Right ventricle myocardium inferior (tissue), 1 donor: ENCODE results near the gene TRAIP. TPM values are rescaled to one million over a fixed set of nuclear protein-coding genes. Genes with fewer than 3 reads are reported as not detected.
"Not testable (repeated sequence)": the region's sequence is repeated elsewhere in the genome, so short reads cannot be mapped to it uniquely, and the experiment has no call there.

Experiments
- ATAC-seq: fragments of 200-7000 bp; cut with Tn5 transposase; one replicate; pipeline ENCODE4 v1.9.1; 2020; ENCODE audit warnings: mild to moderate bottlenecking, moderate library complexity
- DNase-seq: peaks from one replicate; pipeline ENCODE4 v3.0.0; 2021; ENCODE audit errors: missing footprints
- intact Hi-C: fragments of 100-400 bp; cut with DNase I; formaldehyde crosslinking; loops from one replicate; pipeline ENCODE4 v1.11.0; 2022
- total RNA-seq: library from RNA; stranded (reverse); fragmentation: NEBNext Ultra II Directional; extraction: Animal tissue kit (Norgen Biotek cat#: 25700); gene quantifications from one replicate; pipeline ENCODE4 v1.2.1, GENCODE V29; 2021
- donor health status: DM: no; HTN: yes; CAD: no; lungs with severe emphysema.

The TRAIP gene
- total RNA-seq, 1 donor from 2014 or later: 2.5 TPM

- no peak for DNase-seq
- no peak for ATAC-seq
- intact Hi-C loops: loop anchor here (5.0 kb wide), 1 partner anchor 286 kb away; the partner anchor contains the start of gene RBM5
These were observed 55.2 kb downstream of the TRAIP start for GRCh38 chr3:49801160-49801559.

- ATAC-seq (no peak), DNase-seq (no peak)
- intact Hi-C loops: loop anchor here (5.0 kb wide), 1 partner anchor 288 kb away; the partner anchor contains the start of gene RBM5
These were observed 56.6 kb downstream of the TRAIP start, which contains the start of gene CDHR4 for GRCh38 chr3:49799761-49800160. Gene CDHR4 (minus strand): TSS chr3:49799873. CDS start chr3:49799812, 61 bp downstream.

- no peak for ATAC-seq
- no peak for DNase-seq
- intact Hi-C loops: no loop called here
These were observed 57.3 kb downstream of the TRAIP start for GRCh38 chr3:49799105-49799504.

GRCh38 chr3:49794926-49795905, 61.1 kb downstream of the TRAIP start:
- no peak for DNase-seq
- intact Hi-C loops: no loop called here
- ATAC-seq: no peak

- intact Hi-C loops: no loop called here
- ATAC-seq: no peak
These were observed 61.9 kb downstream of the TRAIP start for GRCh38 chr3:49794431-49794830.

GRCh38 chr3:49793486-49794085, 62.8 kb downstream of the TRAIP start:
- ATAC-seq (no peak), DNase-seq (no peak)
- intact Hi-C loops: no loop called here

More at GRCh38 chr3:49794431-49794830, 61.9 kb downstream of the TRAIP start:
- no peak for DNase-seq

- DNase-seq (no peak), ATAC-seq (no peak)
- intact Hi-C loops: no loop called here
These were observed 63.8 kb downstream of the TRAIP start for GRCh38 chr3:49792371-49793150.

GRCh38 chr3:49791571-49791970, 64.8 kb downstream of the TRAIP start:
- DNase-seq (no peak), ATAC-seq (no peak)
- intact Hi-C loops: no loop called here

GRCh38 chr3:49790626-49791411, 65.5 kb downstream of the TRAIP start:
- intact Hi-C loops: no loop called here
- DNase-seq (no peak), ATAC-seq (no peak)

- intact Hi-C loops: no loop called here
- ATAC-seq (no peak), DNase-seq (no peak)
These were observed 68.3 kb downstream of the TRAIP start for GRCh38 chr3:49788056-49788455.

GRCh38 chr3:49787536-49787935, 68.8 kb downstream of the TRAIP start:
- no peak for ATAC-seq
- intact Hi-C loops: no loop called here
- no peak for DNase-seq

GRCh38 chr3:49787182-49787464, 69.2 kb downstream of the TRAIP start:
- intact Hi-C loops: no loop called here
- no peak for DNase-seq
- ATAC-seq: no peak

GRCh38 chr3:49786357-49787181, 69.8 kb downstream of the TRAIP start, which contains the start of gene IP6K1:
Gene IP6K1 (minus strand): TSS chr3:49786542. CDS start chr3:49748040, 38,502 bp downstream.
- DNase-seq (peak; percentile 100), ATAC-seq (peak; percentile 100)
- intact Hi-C loops: no loop called here

GRCh38 chr3:49785565-49786356, 70.6 kb downstream of the TRAIP start:
- ATAC-seq (peak; percentile 45), DNase-seq (peak; percentile 76)
- intact Hi-C loops: no loop called here

GRCh38 chr3:49782277-49782676, 74.1 kb downstream of the TRAIP start:
- ATAC-seq, intact Hi-C loops, DNase-seq: not testable (repeated sequence)

GRCh38 chr3:49781415-49782199, 74.8 kb downstream of the TRAIP start:
- no peak for DNase-seq
- intact Hi-C loops: no loop called here
- no peak for ATAC-seq
